GM18858 (cell line): ENCODE results near the gene MT1G.
"Not testable (repeated sequence)": the region's sequence is repeated elsewhere in the genome, so short reads cannot be mapped to it uniquely, and the experiment has no call there.

Source experiments
- ATAC-seq: cut with Tn5 transposase; IDR thresholded peaks from one replicate; pipeline ENCODE4 v1.9.1; 2021; ENCODE audit not compliant: unreplicated experiment

MT1G gene

DNA sequence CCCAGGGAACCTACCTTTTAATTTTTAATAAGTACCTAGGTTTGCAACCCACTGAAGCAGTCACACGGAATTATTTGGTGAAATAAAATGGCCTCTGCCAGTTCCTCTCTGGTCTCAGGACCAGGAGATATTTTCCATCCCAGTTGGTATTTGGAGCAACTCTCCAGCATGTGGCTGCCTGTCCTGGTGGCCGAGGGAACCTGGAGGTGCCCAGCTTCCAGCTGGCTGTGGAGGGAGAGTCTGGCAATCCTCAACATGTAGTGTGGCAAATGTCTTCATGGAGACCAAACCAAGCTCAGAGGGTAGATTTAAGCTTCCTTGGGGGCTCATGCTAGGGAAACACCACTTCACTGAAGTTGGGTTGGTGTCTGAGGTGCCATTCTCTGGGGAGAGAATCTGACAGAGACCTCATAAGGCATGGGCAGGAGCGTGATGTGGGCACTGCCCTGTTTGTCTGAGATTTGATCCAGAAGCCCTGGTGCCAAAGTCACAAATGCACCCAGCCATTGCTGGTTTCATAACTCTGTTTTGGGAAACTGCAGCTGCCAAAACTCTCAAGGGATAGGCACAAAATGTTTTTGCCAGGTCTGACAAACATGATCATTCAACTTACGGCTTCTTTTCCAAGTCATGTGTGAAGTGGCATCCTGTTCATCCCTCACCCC lies 17.2 kb upstream of the MT1G start:
- ATAC-seq, result no peak

- no peak for ATAC-seq
Observed at GRCh38 chr16:56684256-56684925, 16.5 kb upstream of the MT1G start.

- no peak for ATAC-seq
Observed at GRCh38 chr16:56683424-56684172, 15.7 kb upstream of the MT1G start.

- ATAC-seq, result no peak
Observed at GRCh38 chr16:56682703-56683397, 15.0 kb upstream of the MT1G start.

GRCh38 chr16:56681939-56682702 lies 14.3 kb upstream of the MT1G start, which contains the start of gene MT1X:
MT1X (plus strand) TSS chr16:56682470; CDS start chr16:56682541, 71 bp downstream.
- peak; percentile 83 for ATAC-seq

GRCh38 chr16:56679818-56680217 lies 12.0 kb upstream of the MT1G start:
- ATAC-seq, result no peak

DNA sequence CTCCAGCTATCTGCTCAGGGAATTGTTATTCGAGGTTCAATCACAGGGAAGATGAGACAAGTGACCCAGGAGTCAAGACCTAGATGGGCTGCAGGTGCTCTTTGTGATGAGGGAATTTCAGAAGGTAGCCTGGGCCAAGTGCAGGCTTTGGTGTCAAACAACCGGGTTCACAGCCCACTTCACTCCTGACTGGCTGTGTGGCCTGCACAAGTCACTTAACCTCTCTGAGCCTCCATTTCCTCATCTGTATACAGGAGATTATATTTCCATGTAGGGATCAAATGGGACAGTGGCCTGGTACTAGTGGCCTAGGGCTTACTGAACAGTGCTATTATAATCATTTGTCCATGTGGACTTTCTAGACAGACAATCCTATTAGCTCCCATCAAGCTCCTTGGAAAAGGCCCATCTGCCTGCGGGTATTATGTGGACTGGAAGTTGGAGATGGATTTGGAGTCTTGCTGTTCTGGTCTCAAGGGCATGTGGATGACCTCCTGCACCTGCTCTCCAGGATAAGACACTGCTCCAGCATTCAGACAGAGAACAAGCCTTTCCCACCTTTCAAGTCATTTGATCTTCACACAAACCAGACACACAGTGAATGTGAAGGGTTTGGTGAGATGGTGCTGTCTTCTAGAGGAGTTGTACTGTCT lies 11.3 kb upstream of the MT1G start:
- ATAC-seq, result no peak

- ATAC-seq, result no peak
Observed at GRCh38 chr16:56677474-56677873, 9.6 kb upstream of the MT1G start.

GRCh38 chr16:56675685-56676210 lies 7.9 kb upstream of the MT1G start:
- ATAC-seq, result no peak

- not testable (repeated sequence) for ATAC-seq
Observed at GRCh38 chr16:56674570-56674969, 6.7 kb upstream of the MT1G start.

GRCh38 chr16:56673921-56674320 lies 6.1 kb upstream of the MT1G start:
- ATAC-seq, result no peak

DNA sequence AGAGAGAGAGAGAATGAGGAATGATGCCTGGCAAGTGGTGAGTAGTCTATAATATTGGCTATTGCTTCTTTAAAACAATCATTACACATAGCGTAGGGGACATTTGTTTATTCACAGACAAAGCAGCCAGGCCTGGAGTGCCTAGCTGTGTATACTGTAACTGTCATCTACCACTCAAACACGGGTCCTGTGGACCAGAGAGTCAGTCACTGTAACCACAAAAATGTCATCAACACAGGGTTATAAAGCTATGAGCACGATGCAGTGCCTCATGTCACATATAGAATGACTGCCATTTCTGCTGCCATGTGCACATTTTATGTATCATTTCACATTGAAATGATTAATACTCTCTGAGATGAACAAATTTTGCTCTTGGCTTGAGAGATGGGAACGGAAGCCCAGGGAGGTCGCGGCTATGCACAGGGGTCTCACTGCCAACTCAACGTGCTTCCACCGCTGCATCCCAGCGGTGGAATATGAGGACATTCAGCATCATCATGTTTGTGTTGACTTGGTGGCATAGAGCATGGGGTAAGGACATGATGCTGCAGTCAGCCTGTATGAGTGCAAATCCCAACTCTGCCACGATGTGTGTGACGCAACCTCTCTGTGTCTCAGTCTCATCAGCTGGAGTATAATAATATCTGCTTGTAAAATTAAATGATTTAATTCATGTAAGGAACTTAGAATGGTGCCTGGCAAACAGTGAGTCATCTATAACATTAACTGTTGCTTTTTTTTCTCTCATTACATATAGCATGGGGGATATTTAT lies 5.1 kb upstream of the MT1G start:
- no peak for ATAC-seq

GRCh38 chr16:56672171-56672570 lies 4.3 kb upstream of the MT1G start:
- ATAC-seq, result not testable (repeated sequence)

DNA sequence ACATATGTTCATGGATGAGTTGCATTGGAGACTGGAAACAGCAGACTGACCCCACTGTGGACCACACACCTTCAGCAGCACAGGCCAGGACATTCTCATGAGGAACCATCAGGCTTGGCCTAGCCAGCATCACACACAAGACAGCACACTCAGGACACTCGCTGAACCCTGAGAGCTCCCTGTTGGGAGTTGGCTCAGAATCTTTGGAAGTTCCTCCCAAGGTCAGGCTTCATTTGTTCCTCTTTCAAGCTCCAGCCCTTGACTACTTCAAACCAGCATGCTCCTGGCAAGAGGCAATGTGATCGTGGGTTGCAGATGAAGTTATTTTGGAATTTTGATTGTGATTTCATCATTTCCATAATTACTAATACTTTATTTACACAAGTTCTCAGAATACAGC lies 3.8 kb upstream of the MT1G start:
- ATAC-seq, result not testable (repeated sequence)

- no peak for ATAC-seq
Observed at GRCh38 chr16:56670620-56670934, 2.7 kb upstream of the MT1G start.

GRCh38 chr16:56669840-56670619 lies 2.2 kb upstream of the MT1G start:
- ATAC-seq, result no peak

DNA sequence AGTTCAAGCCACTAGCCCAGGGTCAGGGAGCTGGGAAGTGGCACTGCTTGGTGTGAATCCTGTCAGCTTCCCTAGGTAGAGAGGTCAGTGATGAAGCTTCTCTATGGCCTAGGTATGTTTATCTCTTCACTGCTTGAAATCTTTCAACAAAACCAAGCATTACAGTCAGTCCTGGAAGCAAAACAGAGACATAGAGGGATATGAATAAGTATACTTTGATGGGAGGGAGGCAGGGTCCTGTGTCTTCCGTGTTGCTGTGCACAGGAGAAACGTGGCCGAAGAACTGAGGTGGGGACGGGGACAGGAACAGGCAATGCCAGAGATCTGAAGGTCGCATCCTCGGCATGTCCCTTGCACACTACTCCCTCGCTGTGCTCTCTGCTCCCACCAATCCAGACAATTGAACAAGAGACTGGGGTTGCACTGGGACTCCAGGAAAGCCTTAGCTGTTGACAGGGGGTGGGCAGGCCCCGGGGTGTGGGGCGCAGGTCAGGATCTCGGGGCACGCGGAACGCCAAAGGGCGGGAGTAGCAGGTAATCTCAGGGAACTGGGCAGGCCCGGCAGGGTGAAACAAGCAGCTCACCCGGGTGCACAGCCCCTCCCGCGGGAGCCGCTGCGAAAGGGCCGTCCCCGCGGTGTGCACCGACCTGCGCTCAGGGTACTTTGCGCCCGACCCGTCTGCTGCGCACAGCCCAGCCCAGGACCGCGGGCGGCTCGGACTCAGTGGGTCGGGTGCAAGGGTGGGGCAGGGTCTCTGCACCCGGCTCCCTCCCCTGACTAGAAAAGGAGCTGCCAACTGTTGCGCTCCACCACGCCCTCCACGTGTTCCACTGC lies 1.4 kb upstream of the MT1G start, which contains the start of gene MT1H:
Gene MT1H, plus strand, starts transcription at position 810 of the 835 bp plus-strand sequence. CDS start 71 bp downstream, outside the sequence.
- no peak for ATAC-seq
